OCI-LY7 (cell line): ENCODE measurements around the gene TMED3.

ENCODE experiments used
- EZH2phosphoT487 ChIP-seq: fragments of 200-600 bp; sonication (generic); IDR thresholded peaks from 2 replicates; pipeline ENCODE4 v1.6.1; 2018; ENCODE audit warnings: low read depth, borderline replicate concordance, mild to moderate bottlenecking, mixed run types, antibody characterized with exemption, low read length, moderate library complexity, mixed read lengths
- TF ChIP-seq, protein P1 (sequence below): fragments of 200-600 bp; sonication (generic); conservative IDR thresholded peaks from 2 replicates; pipeline ENCODE4 v1.5.1; 2014; ENCODE audit warnings: mild to moderate bottlenecking, antibody characterized with exemption, low read length, moderate library complexity, mixed read lengths

DNA sequence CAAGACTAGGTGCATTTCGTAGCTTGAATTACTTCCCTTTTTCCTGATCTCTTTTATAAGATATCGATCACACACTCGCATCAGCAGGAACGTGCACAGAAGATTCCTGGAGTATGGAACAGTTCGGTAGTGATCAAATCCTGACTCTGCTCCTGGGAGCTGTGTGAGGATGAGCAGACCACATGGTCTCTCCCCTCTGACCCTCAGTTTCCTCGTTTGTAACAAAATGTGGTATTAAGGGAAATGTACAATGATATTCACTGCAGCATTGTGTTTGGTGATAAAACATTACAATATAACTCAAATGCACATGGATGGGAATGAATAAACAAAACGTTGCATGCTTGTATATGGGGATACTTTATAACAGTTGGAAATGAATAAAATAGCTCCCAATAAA lies 26.7 kb downstream of the TMED3 start:
- TF ChIP-seq, protein P1, sequence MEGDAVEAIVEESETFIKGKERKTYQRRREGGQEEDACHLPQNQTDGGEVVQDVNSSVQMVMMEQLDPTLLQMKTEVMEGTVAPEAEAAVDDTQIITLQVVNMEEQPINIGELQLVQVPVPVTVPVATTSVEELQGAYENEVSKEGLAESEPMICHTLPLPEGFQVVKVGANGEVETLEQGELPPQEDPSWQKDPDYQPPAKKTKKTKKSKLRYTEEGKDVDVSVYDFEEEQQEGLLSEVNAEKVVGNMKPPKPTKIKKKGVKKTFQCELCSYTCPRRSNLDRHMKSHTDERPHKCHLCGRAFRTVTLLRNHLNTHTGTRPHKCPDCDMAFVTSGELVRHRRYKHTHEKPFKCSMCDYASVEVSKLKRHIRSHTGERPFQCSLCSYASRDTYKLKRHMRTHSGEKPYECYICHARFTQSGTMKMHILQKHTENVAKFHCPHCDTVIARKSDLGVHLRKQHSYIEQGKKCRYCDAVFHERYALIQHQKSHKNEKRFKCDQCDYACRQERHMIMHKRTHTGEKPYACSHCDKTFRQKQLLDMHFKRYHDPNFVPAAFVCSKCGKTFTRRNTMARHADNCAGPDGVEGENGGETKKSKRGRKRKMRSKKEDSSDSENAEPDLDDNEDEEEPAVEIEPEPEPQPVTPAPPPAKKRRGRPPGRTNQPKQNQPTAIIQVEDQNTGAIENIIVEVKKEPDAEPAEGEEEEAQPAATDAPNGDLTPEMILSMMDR = no peak
- no peak for TF ChIP-seq EZH2phosphoT487
